GM21529 (cell line): Measurements from ENCODE around the gene ITPKB.
"Not testable (repeated sequence)": the region's sequence is repeated elsewhere in the genome, so short reads cannot be mapped to it uniquely, and the experiment has no call there.

Experiments used
- ATAC-seq: cut with Tn5 transposase; IDR thresholded peaks from one replicate; pipeline ENCODE4 v1.9.1; 2021; ENCODE audit not compliant: unreplicated experiment

ITPKB gene

GRCh38 chr1:226761322-226761721 is 22.2 kb upstream of the ITPKB start:
- ATAC-seq = no peak

- ATAC-seq = no peak
These were observed 15.9 kb upstream of the ITPKB start for GRCh38 chr1:226754793-226755533.

GRCh38 chr1:226754097-226754496 is 15.0 kb upstream of the ITPKB start:
- no peak for ATAC-seq

GRCh38 chr1:226751703-226752102 is 12.6 kb upstream of the ITPKB start:
- ATAC-seq = no peak

GRCh38 chr1:226751214-226751613 is 12.1 kb upstream of the ITPKB start:
- ATAC-seq = no peak

GRCh38 chr1:226749467-226749866 is 10.4 kb upstream of the ITPKB start:
- ATAC-seq = no peak

GRCh38 chr1:226748306-226748705 is 9.2 kb upstream of the ITPKB start:
- no peak for ATAC-seq

- not testable (repeated sequence) for ATAC-seq
These were observed 8.6 kb upstream of the ITPKB start for GRCh38 chr1:226747519-226748263.

GRCh38 chr1:226743259-226743658 is 4.2 kb upstream of the ITPKB start:
- ATAC-seq = no peak

GRCh38 chr1:226741009-226741408 is 1.9 kb upstream of the ITPKB start:
- ATAC-seq = no peak

GRCh38 chr1:226739696-226740065 is 599 bp upstream of the ITPKB start:
- no peak for ATAC-seq

- peak; percentile 20 for ATAC-seq
These were observed 574 bp downstream of the ITPKB start for GRCh38 chr1:226738421-226738994.

GRCh38 chr1:226737819-226738420 is 1.2 kb downstream of the ITPKB start:
- ATAC-seq = peak; percentile 20

- ATAC-seq = peak; percentile 40
These were observed 1.9 kb downstream of the ITPKB start for GRCh38 chr1:226736908-226737818.

GRCh38 chr1:226736001-226736907 is 2.8 kb downstream of the ITPKB start:
- ATAC-seq = no peak

- no peak for ATAC-seq
These were observed 3.5 kb downstream of the ITPKB start for GRCh38 chr1:226735576-226735975.

- no peak for ATAC-seq
These were observed 4.4 kb downstream of the ITPKB start for GRCh38 chr1:226734611-226735153.

GRCh38 chr1:226733876-226734275 is 5.2 kb downstream of the ITPKB start:
- no peak for ATAC-seq

GRCh38 chr1:226733304-226733703 is 5.8 kb downstream of the ITPKB start:
- no peak for ATAC-seq
